ENCODE results near the gene NINJ1.
A peak's percentile ranks its signal among the peaks of the same experiment; 100 is the strongest.

NINJ1 gene

DNA sequence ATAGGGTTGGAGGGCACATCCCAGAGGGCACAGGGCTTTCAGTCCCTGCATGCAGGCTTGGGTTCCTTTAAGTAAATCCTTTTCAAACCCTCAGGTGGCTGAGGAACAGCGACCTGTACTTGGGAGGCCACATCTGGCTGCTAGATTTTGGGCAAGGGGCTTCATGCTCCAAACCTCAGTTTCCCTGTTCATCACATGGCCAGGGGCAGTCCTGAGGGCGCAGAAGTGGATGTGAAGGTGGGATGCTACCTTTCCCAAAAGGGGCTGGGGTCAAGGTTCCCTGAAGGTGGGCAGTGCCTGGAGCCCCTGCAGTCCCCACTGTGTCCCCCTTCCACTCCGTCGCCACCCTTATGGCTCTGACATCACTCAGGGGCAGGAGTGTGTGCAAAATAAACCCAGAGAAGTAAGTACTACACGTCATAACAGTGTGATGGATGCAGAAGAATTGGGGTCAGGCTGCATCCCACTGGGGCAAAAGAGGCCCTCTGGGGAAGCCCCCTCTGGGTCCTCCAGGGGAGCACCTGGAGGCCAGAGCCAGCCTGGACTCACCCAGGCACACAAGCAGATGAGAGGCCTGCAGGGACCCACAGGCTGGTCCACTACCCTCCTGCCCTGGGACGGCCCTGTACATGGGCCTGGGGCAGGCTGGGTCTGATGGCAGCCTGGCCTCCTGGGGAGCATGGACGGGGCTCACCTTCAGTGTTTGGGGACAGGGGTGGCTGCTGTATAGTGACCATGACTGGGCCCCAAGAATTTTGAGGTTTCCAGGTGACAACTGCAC is 40.0 kb downstream of the NINJ1 start:
- no peaks in the 10 kb centered on the region for H3K27me3 ChIP-seq (ENCODE audit: low read depth, low read length)
- H3K4me1 ChIP-seq (ENCODE audit: control insufficient read depth in 1 of 2, insufficient read depth in 2 of 2, low read length in 2 of 2) = peaks cover 33 to 48% of the 10 kb centered on the region in 2 donors
- H3K27ac ChIP-seq (ENCODE audit: low read length) = peak overlapping the region; percentile 90
- no peak overlapping the region for H3K4me3 ChIP-seq (ENCODE audit: low read depth in 1 of 2, low read length in 2 of 2)
- H3K36me3 ChIP-seq (ENCODE audit: control insufficient read depth in 1 of 2, insufficient read depth in 2 of 2, low read length in 2 of 2) = no peaks in the 10 kb centered on the region
- peaks cover 0 to 11% of the 10 kb centered on the region in 2 donors for H3K9me3 ChIP-seq (ENCODE audit: control insufficient read depth in 1 of 2, low read length in 2 of 2)

DNA sequence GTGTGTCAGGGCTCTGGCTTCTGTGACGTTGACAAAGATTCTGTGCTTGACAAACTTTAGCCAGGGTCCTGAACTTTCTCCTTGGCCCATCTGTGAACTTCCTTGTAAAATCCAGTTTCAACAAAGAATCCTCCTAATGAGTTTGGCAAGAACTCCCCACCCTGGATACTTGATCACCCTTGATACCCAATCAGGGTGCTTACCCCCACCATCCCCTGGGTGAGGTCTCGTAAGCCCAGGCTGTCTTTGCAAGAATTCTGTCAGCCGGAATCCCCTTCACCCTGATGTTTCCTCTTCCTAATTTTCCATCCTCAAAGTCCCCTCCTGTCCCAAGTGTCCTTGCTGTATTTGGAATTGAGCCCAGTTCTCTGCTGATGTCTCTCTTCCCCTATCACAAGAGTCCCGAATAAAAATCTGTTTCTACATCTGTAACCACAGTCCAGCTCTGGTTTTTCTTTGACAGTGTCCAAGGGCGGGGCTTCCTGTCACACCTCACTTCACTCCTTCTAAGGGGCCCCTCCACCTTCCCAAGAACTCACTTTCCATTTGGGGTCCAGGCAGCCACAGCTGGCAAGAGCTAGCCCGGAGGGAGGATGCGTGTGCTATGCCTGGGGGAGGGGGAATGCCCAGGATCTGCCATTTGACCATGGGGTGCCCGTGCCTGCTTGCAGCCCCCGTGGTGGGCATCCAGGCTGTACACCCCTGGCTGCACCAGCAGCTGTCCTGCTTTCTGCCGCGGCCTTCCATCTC is 40.7 kb downstream of the NINJ1 start:
- H3K4me1 ChIP-seq (ENCODE audit: control insufficient read depth in 1 of 2, insufficient read depth in 2 of 2, low read length in 2 of 2) = peaks cover 31 to 41% of the 10 kb centered on the region in 2 donors
- H3K9me3 ChIP-seq (ENCODE audit: control insufficient read depth in 1 of 2, low read length in 2 of 2) = peaks cover 0 to 11% of the 10 kb centered on the region in 2 donors
- no peak overlapping the region for H3K4me3 ChIP-seq (ENCODE audit: low read depth in 1 of 2, low read length in 2 of 2)
- no peaks in the 10 kb centered on the region for H3K36me3 ChIP-seq (ENCODE audit: control insufficient read depth in 1 of 2, insufficient read depth in 2 of 2, low read length in 2 of 2)
- no peaks in the 10 kb centered on the region for H3K27me3 ChIP-seq (ENCODE audit: low read depth, low read length)
- H3K27ac ChIP-seq (ENCODE audit: low read length) = peak overlapping the region; percentile 51

DNA sequence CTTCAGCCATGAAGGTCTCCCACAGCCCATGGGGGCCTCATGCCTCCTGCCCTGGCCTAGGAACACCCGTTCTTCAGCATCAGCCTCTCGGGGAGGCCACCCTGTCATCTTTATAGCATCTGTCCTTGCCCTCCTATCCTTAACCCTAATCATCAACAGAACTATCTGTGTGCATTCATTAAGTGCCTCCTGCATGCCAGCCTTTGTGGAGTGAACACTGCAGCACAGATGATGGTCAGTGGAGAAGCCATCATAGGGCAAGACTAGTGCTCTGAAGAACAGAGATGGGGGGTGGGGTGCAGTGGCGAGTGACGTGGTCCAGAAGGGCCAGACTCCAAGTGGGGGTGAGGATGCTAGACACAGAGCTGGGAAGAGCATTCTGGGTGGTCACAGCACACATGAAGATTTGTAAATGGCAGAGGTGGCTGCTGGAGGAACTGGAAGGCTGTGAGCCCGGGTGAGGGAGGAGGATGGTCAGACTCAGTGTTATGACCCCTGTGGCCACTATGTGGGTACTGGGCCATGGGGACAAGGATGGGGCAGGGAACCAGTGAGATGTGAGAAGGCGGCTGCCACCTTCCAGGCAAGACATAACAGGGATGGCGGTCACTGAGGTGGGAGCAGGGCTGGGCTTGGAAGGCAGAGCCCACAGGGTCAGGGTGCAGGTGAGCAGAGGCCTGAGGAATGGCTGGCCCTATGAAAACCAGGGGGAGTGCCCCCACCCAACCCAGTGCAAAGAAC is 41.6 kb downstream of the NINJ1 start:
- peaks cover 22 to 32% of the 10 kb centered on the region in 2 donors for H3K4me1 ChIP-seq (ENCODE audit: control insufficient read depth in 1 of 2, insufficient read depth in 2 of 2, low read length in 2 of 2)
- no peaks in the 10 kb centered on the region for H3K27me3 ChIP-seq (ENCODE audit: low read depth, low read length)
- no peak overlapping the region for H3K27ac ChIP-seq (ENCODE audit: low read length)
- peaks cover 0 to 11% of the 10 kb centered on the region in 2 donors for H3K9me3 ChIP-seq (ENCODE audit: control insufficient read depth in 1 of 2, low read length in 2 of 2)
- H3K4me3 ChIP-seq (ENCODE audit: low read depth in 1 of 2, low read length in 2 of 2) = no peak overlapping the region
- H3K36me3 ChIP-seq (ENCODE audit: control insufficient read depth in 1 of 2, insufficient read depth in 2 of 2, low read length in 2 of 2) = no peaks in the 10 kb centered on the region

DNA sequence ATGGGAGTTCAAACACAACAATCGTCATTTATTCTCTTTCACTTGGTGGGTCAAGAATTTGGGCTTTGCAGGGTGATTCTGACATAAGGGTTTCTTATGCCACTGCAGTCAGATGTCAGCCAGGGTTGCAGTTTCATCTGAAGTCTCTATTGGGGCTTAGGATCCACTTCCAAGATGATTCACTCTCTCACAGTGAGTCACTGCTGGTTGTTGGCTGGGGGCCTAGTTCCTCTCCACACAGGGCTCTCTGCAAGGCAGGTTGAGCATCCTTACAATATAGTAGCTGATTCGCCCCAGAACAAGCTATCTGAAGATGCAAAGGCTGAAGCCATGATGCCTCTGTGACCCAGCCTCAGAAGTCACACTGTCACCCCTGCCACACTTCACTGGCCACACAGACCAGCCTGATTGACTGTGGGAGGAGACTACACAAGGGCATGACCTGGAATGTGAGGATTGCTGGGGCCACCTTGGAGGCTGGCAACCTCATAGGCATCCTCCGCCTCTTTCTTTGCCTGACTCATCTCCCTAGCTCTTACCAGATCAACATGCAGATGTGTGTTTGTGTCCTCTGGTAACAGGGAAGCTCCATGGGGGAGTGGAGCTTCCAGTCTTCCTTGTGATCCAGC is 42.5 kb downstream of the NINJ1 start:
- Histone ChIP-seq H3K36me3 (ENCODE audit: control insufficient read depth in 1 of 2, insufficient read depth in 2 of 2, low read length in 2 of 2) (no peaks in the 10 kb centered on the region), H3K4me3 (ENCODE audit: low read depth in 1 of 2, low read length in 2 of 2) (no peak overlapping the region), H3K4me1 (ENCODE audit: control insufficient read depth in 1 of 2, insufficient read depth in 2 of 2, low read length in 2 of 2) (peaks cover 17 to 24% of the 10 kb centered on the region in 2 donors), H3K27ac (ENCODE audit: low read length) (no peak overlapping the region), H3K27me3 (ENCODE audit: low read depth, low read length) (no peaks in the 10 kb centered on the region), H3K9me3 (ENCODE audit: control insufficient read depth in 1 of 2, low read length in 2 of 2) (peaks cover 0 to 11% of the 10 kb centered on the region in 2 donors)

DNA sequence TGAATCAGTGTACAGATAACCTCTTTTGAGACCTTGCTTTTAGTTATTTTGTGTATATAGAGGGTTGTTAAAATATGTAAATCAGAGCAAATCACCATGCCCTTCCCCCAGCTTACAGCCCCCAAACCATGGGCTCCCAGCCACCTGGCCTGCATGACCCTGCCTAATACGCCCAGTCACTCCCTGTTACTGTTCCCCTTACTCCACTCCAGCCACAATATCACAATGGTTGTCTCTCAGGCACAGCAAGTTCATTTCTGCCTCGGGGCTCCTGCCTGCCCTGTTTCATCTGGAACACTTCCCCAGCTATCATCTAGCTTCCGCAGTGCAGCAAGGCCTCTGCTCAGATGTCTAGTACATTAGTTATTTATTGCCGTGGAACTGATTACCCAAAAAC is 43.0 kb downstream of the NINJ1 start:
- Histone ChIP-seq H3K4me1 (ENCODE audit: control insufficient read depth in 1 of 2, insufficient read depth in 2 of 2, low read length in 2 of 2) (peaks cover 17 to 24% of the 10 kb centered on the region in 2 donors), H3K4me3 (ENCODE audit: low read depth in 1 of 2, low read length in 2 of 2) (no peak overlapping the region), H3K9me3 (ENCODE audit: control insufficient read depth in 1 of 2, low read length in 2 of 2) (peaks cover 0 to 11% of the 10 kb centered on the region in 2 donors), H3K27ac (ENCODE audit: low read length) (no peak overlapping the region), H3K36me3 (ENCODE audit: control insufficient read depth in 1 of 2, insufficient read depth in 2 of 2, low read length in 2 of 2) (no peaks in the 10 kb centered on the region), H3K27me3 (ENCODE audit: low read depth, low read length) (no peaks in the 10 kb centered on the region)

DNA sequence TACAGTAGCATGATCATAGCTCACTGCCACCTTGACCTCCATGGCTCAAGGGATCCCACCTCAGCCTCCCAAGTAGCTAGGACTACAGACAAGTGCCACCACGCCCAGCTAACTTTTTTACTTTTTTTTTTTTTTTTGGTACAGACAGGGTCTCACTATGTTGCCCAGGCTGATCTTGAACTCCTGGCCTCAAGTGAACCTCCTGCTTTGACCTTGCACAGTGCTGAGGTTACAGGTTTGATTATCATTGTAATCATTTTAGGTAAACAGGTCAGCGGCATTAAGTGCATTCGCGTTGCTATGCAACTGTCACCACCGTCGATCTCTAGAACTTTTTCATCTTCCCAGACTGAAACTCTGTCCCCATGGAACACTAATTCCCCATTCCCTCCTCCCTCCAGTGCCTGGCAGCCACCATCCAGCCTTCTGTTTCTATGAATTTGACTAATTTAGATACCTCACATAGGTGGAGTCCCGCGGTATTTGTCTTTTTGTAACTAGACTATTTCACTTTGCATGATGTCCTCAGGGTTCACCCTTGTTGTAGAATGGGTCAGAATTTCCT is 43.9 kb downstream of the NINJ1 start:
- H3K36me3 ChIP-seq (ENCODE audit: control insufficient read depth in 1 of 2, insufficient read depth in 2 of 2, low read length in 2 of 2) = no peaks in the 10 kb centered on the region
- peaks cover 17 to 24% of the 10 kb centered on the region in 2 donors for H3K4me1 ChIP-seq (ENCODE audit: control insufficient read depth in 1 of 2, insufficient read depth in 2 of 2, low read length in 2 of 2)
- H3K4me3 ChIP-seq (ENCODE audit: low read depth in 1 of 2, low read length in 2 of 2) = no peak overlapping the region
- no peak overlapping the region for H3K27ac ChIP-seq (ENCODE audit: low read length)
- no peaks in the 10 kb centered on the region for H3K27me3 ChIP-seq (ENCODE audit: low read depth, low read length)
- H3K9me3 ChIP-seq (ENCODE audit: control insufficient read depth in 1 of 2, low read length in 2 of 2) = peaks cover 0 to 11% of the 10 kb centered on the region in 2 donors

DNA sequence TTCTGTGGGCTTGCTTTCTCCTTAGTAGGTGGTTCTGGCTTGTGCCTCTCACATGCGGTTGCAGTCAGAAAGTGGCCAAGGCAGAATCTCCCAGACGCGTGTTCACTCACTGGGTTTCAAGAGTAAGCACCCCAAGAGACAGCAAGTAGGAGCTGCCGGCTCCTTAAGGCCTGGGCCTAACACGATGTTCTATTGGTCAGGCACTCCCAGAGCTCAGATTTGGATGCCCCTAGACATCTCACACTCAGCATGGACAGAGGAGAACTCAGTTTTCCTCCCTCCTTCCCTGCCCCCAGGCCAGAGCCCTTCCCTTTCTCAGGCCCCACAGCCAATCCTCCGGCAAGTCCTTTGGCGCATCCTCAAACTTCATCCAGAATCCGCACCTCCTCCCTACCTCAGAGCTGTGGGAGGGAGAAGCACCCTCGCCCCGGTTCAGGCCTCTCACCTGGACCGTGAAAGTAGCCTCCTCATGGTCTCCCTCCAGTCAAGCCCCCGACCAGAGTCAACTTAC is 44.5 kb downstream of the NINJ1 start:
- Histone ChIP-seq H3K36me3 (ENCODE audit: control insufficient read depth in 1 of 2, insufficient read depth in 2 of 2, low read length in 2 of 2) (no peaks in the 10 kb centered on the region), H3K27me3 (ENCODE audit: low read depth, low read length) (no peaks in the 10 kb centered on the region), H3K9me3 (ENCODE audit: control insufficient read depth in 1 of 2, low read length in 2 of 2) (peaks cover 0 to 11% of the 10 kb centered on the region in 2 donors), H3K4me3 (ENCODE audit: low read depth in 1 of 2, low read length in 2 of 2) (no peak overlapping the region), H3K27ac (ENCODE audit: low read length) (no peak overlapping the region), H3K4me1 (ENCODE audit: control insufficient read depth in 1 of 2, insufficient read depth in 2 of 2, low read length in 2 of 2) (peaks cover 11 to 20% of the 10 kb centered on the region in 2 donors)

DNA sequence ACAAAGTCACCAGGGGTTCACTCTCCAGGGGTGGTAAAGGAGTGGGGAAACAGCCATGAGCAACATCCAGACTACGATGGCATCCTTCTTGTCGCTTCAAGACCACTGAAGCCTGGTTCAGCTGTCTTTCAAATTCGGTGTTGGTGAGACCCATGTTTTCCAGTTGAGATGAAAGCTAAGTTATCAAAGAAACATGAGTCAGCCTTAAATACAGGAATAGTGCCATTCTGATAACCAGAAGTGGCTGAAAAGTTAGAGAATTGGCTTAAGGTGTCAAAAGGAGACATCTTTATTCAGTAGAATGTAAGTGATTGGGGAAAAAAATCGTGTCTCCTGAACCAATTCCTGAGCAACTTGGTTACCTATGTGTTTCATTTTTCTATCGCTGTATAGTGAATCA is 45.0 kb downstream of the NINJ1 start:
- no peaks in the 10 kb centered on the region for H3K36me3 ChIP-seq (ENCODE audit: control insufficient read depth in 1 of 2, insufficient read depth in 2 of 2, low read length in 2 of 2)
- no peak overlapping the region for H3K27ac ChIP-seq (ENCODE audit: low read length)
- peaks cover 11 to 15% of the 10 kb centered on the region in 2 donors for H3K4me1 ChIP-seq (ENCODE audit: control insufficient read depth in 1 of 2, insufficient read depth in 2 of 2, low read length in 2 of 2)
- no peaks in the 10 kb centered on the region for H3K27me3 ChIP-seq (ENCODE audit: low read depth, low read length)
- peaks cover 0 to 11% of the 10 kb centered on the region in 2 donors for H3K9me3 ChIP-seq (ENCODE audit: control insufficient read depth in 1 of 2, low read length in 2 of 2)
- H3K4me3 ChIP-seq (ENCODE audit: low read depth in 1 of 2, low read length in 2 of 2) = no peak overlapping the region

DNA sequence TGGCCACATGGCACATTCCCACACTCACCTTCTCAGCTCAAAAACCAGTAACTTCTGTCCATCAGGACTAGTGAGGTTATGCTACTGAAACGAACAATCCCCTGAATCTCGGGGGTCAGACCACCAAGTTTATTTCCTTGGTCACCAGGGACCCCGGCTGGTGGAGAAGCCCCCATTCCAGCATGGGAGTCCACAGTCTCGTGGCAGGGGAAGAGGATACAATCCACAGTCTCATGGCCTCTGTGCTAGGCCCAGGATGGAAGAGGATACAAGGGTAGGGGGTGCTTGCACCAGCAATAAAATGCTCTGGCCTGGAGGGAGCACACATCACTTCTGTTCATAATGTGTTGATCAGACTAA is 45.4 kb downstream of the NINJ1 start:
- no peak overlapping the region for H3K27ac ChIP-seq (ENCODE audit: low read length)
- no peak overlapping the region for H3K4me3 ChIP-seq (ENCODE audit: low read depth in 1 of 2, low read length in 2 of 2)
- no peaks in the 10 kb centered on the region for H3K27me3 ChIP-seq (ENCODE audit: low read depth, low read length)
- H3K36me3 ChIP-seq (ENCODE audit: control insufficient read depth in 1 of 2, insufficient read depth in 2 of 2, low read length in 2 of 2) = no peaks in the 10 kb centered on the region
- H3K9me3 ChIP-seq (ENCODE audit: control insufficient read depth in 1 of 2, low read length in 2 of 2) = peaks cover 0 to 11% of the 10 kb centered on the region in 2 donors
- H3K4me1 ChIP-seq (ENCODE audit: control insufficient read depth in 1 of 2, insufficient read depth in 2 of 2, low read length in 2 of 2) = peaks cover 9 to 13% of the 10 kb centered on the region in 2 donors

DNA sequence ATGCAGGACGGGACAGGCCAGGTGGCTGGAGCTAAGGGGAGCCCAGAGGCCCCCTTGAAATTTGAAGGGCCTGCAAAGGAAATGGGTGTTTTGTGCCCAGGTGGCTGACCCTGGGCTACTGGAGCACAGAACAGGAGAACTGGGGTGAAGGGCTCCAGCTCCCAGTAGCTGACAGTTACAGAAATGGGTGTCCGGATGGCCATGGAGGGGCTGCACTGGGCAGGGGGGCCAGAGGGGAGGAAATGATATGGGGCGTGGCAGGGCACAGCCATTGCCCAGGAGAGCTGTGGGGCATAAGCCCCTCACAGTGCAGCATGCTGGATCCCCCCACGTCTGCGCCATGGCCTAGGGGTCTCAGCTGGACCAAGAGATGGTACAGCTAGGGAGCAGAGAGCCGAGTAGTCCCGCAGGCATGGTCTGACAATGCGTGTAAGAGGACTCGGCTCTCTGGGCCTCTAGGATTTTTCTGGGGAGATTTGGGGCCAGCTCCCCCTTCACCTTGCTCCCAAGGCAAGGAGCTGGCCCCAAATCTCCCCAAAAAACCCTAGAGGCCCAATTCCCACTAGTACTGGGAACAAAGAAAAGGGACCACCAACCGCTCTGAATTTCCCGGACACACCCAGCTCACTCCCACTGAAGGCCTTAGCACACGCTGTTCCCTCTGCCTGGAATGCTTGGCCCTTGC is 45.9 kb downstream of the NINJ1 start:
- no peaks in the 10 kb centered on the region for H3K36me3 ChIP-seq (ENCODE audit: control insufficient read depth in 1 of 2, insufficient read depth in 2 of 2, low read length in 2 of 2)
- no peaks in the 10 kb centered on the region for H3K27me3 ChIP-seq (ENCODE audit: low read depth, low read length)
- no peak overlapping the region for H3K27ac ChIP-seq (ENCODE audit: low read length)
- H3K9me3 ChIP-seq (ENCODE audit: control insufficient read depth in 1 of 2, low read length in 2 of 2) = peaks cover 0 to 11% of the 10 kb centered on the region in 2 donors
- H3K4me3 ChIP-seq (ENCODE audit: low read depth in 1 of 2, low read length in 2 of 2) = no peak overlapping the region
- peaks cover 3 to 9% of the 10 kb centered on the region in 2 donors for H3K4me1 ChIP-seq (ENCODE audit: control insufficient read depth in 1 of 2, insufficient read depth in 2 of 2, low read length in 2 of 2)

All from muscle layer of duodenum (tissue), 2 donors.